Transverse colon (tissue), 4 donors: Measurements from ENCODE around the gene NDUFS6.

Experiments
- CTCF ChIP-seq, 5 experiments: fragments of 200-600 bp in 3 of 5; fragments of 450-650 bp in 2 of 5; sonication (generic) in 3 of 5; IDR thresholded peaks; 1 replicate in 2 of 5; 2 replicates in 3 of 5; pipeline ENCODE4 v1.5.1; 2016 to 2017; ENCODE audit warnings: antibody characterized with exemption in 5 of 5, inconsistent platforms in 3 of 5, mild to moderate bottlenecking in 2 of 5, moderate library complexity in 1 of 5
- EP300 ChIP-seq: sonication (generic); formaldehyde crosslinking; IDR thresholded peaks from one replicate; pipeline ENCODE4 v1.6.1; 2017; ENCODE audit warnings: antibody characterized with exemption, low read depth
- POLR2A ChIP-seq: fragments of 450-650 bp; IDR thresholded peaks from one replicate; pipeline ENCODE4 v1.6.1; 2016; ENCODE audit warnings: antibody characterized with exemption, mild to moderate bottlenecking, moderate library complexity
- POLR2AphosphoS5 ChIP-seq, 3 donors: sonication (generic); formaldehyde crosslinking; IDR thresholded peaks; one replicate each; pipeline ENCODE4 v1.6.1; 2016; ENCODE audit warnings: antibody characterized with exemption in 3 of 3

- TF ChIP-seq POLR2AphosphoS5 (IDR thresholded peaks at IDR 0.05) (no peak), CTCF (IDR thresholded peaks at IDR 0.05) (no peak), POLR2A (no peak), EP300 (no peak)
Measured at GRCh38 chr5:1781107-1781506, 20.1 kb upstream of the NDUFS6 start.
